Measurements from ENCODE around the gene BTNL8.

BTNL8 gene

GRCh38 chr5:180901319-180902009, 2.5 kb downstream of the BTNL8 start:
- no peaks in the 10 kb centered on the region for H3K4me1 ChIP-seq (ENCODE audit: control insufficient read depth, insufficient read depth, low read depth, low read length)
- H3K23ac ChIP-seq (ENCODE audit: low read length in 2 of 2), result no peak overlapping the region
- H3K79me1 ChIP-seq (replicated peaks; ENCODE audit: low read length, poor library complexity, severe bottlenecking), result no peaks in the 10 kb centered on the region
- H3K18ac ChIP-seq (ENCODE audit: low read depth in 1 of 2, low read length in 2 of 2), result no peak overlapping the region
- no peak overlapping the region for H3K14ac ChIP-seq (ENCODE audit: low read length in 2 of 2)
- no peak overlapping the region for H2BK12ac ChIP-seq (ENCODE audit: low read length in 2 of 2)
- no peak overlapping the region for H2BK15ac ChIP-seq (ENCODE audit: low read depth, poor library complexity, severe bottlenecking)
- no peak overlapping the region for H3K9ac ChIP-seq (ENCODE audit: low read length)
- no peak overlapping the region for H2AK5ac ChIP-seq (ENCODE audit: low read length, severe bottlenecking)
- no peaks in the 10 kb centered on the region for H3K36me3 ChIP-seq (ENCODE audit: control insufficient read depth in 1 of 2, insufficient read depth in 2 of 2, low read depth in 1 of 2, low read length in 2 of 2)
- no peak overlapping the region for H2BK120ac ChIP-seq (ENCODE audit: low read depth, low read length)
- H3K27me3 ChIP-seq (ENCODE audit: control insufficient read depth in 1 of 2, insufficient read depth in 1 of 2, low read length in 2 of 2), result peaks cover 0 to 4% of the 10 kb centered on the region in 2 experiments
- no peak overlapping the region for H3K4ac ChIP-seq (ENCODE audit: low read depth in 1 of 2, low read length in 2 of 2)
- no peaks in the 10 kb centered on the region for H3K9me3 ChIP-seq (ENCODE audit: control insufficient read depth, low read length)
- DNase-seq, result no peak
- no peak overlapping the region for H2AFZ ChIP-seq (ENCODE audit: low read depth, low read length)
- H3K4me2 ChIP-seq (ENCODE audit: low read length, poor library complexity, severe bottlenecking), result no peak overlapping the region
- H3K27ac ChIP-seq (ENCODE audit: low read length, poor library complexity, severe bottlenecking), result no peak overlapping the region
- no peak overlapping the region for H3K4me3 ChIP-seq (ENCODE audit: insufficient read depth in 1 of 2, low read depth in 1 of 2, low read length in 2 of 2)
- no peak overlapping the region for H4K91ac ChIP-seq (ENCODE audit: low read length)
- no peak overlapping the region for H2BK5ac ChIP-seq (ENCODE audit: low read depth, low read length, poor library complexity, severe bottlenecking)
- H4K8ac ChIP-seq (ENCODE audit: low read length), result no peak overlapping the region
- 69% methylated on average over 7 of the region's 7 CpGs for WGBS

GRCh38 chr5:180908400-180908799, 9.4 kb downstream of the BTNL8 start:
- WGBS, result 89% methylated on average over 9 of the region's 9 CpGs
- DNase-seq, result no peak
- H2BK5ac ChIP-seq (ENCODE audit: low read depth, low read length, poor library complexity, severe bottlenecking), result no peak overlapping the region

DNA sequence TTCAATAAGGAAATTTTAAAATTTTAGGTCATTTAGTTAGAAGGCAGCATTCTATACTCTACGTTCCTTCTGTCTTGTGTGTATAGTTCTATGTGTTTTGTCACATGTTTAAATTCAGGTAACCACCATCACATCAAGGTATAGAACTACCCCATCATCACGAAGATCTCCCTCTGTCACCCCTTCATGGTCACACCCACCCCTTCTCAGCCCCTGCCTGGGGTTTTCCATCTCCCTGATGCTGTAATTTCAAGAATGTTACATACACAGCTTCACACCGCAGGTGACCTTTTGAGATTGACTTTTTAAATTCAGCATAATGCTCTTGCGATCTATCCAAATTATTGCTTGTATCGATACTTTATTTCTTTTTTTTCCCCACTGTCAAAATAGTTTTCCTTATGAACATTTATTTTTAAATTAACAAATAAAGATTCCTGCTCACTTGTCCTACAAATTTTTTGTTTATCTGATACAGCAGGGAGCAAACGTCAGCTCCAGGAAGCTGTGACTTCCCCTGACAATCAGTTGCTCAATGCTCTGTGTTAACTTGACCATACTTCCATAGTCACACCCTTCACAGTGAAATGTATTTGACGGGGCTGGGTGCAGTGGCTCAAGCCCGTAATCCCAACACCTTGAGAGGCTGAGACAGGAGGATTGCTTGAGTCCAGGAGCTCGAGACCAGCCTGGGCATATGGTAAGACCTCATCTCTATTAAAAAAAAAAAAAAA, 10.2 kb downstream of the BTNL8 start:
- no peak overlapping the region for H3K4ac ChIP-seq (ENCODE audit: low read depth in 1 of 2, low read length in 2 of 2)
- no peak overlapping the region for H2BK15ac ChIP-seq (ENCODE audit: low read depth, poor library complexity, severe bottlenecking)
- no peaks in the 10 kb centered on the region for H3K27me3 ChIP-seq (ENCODE audit: control insufficient read depth in 1 of 2, insufficient read depth in 1 of 2, low read length in 2 of 2)
- no peak overlapping the region for H3K23ac ChIP-seq (ENCODE audit: low read length in 2 of 2)
- H3K36me3 ChIP-seq (ENCODE audit: control insufficient read depth in 1 of 2, insufficient read depth in 2 of 2, low read depth in 1 of 2, low read length in 2 of 2), result no peaks in the 10 kb centered on the region
- H4K91ac ChIP-seq (ENCODE audit: low read length), result no peak overlapping the region
- H3K9me3 ChIP-seq (ENCODE audit: control insufficient read depth, low read length), result peaks cover 10% of the 10 kb centered on the region
- H3K4me3 ChIP-seq (ENCODE audit: insufficient read depth in 1 of 2, low read depth in 1 of 2, low read length in 2 of 2), result no peak overlapping the region
- H2BK5ac ChIP-seq (ENCODE audit: low read depth, low read length, poor library complexity, severe bottlenecking), result no peak overlapping the region
- no peak overlapping the region for H3K4me2 ChIP-seq (ENCODE audit: low read length, poor library complexity, severe bottlenecking)
- H2AK5ac ChIP-seq (ENCODE audit: low read length, severe bottlenecking), result no peak overlapping the region
- no peak overlapping the region for H3K9ac ChIP-seq (ENCODE audit: low read length)
- no peak overlapping the region for H2BK12ac ChIP-seq (ENCODE audit: low read length in 2 of 2)
- no peak overlapping the region for H3K18ac ChIP-seq (ENCODE audit: low read depth in 1 of 2, low read length in 2 of 2)
- no peak overlapping the region for H2AFZ ChIP-seq (ENCODE audit: low read depth, low read length)
- DNase-seq, result no peak
- WGBS, result 68% methylated on average over 6 of the region's 9 CpGs
- no peak overlapping the region for H3K14ac ChIP-seq (ENCODE audit: low read length in 2 of 2)
- H3K79me1 ChIP-seq (replicated peaks; ENCODE audit: low read length, poor library complexity, severe bottlenecking), result no peaks in the 10 kb centered on the region
- no peaks in the 10 kb centered on the region for H3K4me1 ChIP-seq (ENCODE audit: control insufficient read depth, insufficient read depth, low read depth, low read length)
- H3K27ac ChIP-seq (ENCODE audit: low read length, poor library complexity, severe bottlenecking), result no peak overlapping the region
- no peak overlapping the region for H4K8ac ChIP-seq (ENCODE audit: low read length)
- H2BK120ac ChIP-seq (ENCODE audit: low read depth, low read length), result no peak overlapping the region

More at GRCh38 chr5:180908400-180908799, 9.4 kb downstream of the BTNL8 start:
- Histone ChIP-seq H3K79me1 (replicated peaks; ENCODE audit: low read length, poor library complexity, severe bottlenecking) (no peaks in the 10 kb centered on the region), H3K4me2 (ENCODE audit: low read length, poor library complexity, severe bottlenecking) (no peak overlapping the region), H2AK5ac (ENCODE audit: low read length, severe bottlenecking) (no peak overlapping the region), H3K9me3 (ENCODE audit: control insufficient read depth, low read length) (peaks cover 8% of the 10 kb centered on the region), H3K27ac (ENCODE audit: low read length, poor library complexity, severe bottlenecking) (no peak overlapping the region), H3K9ac (ENCODE audit: low read length) (no peak overlapping the region), H3K4me3 (ENCODE audit: insufficient read depth in 1 of 2, low read depth in 1 of 2, low read length in 2 of 2) (peak overlapping the region in 1 of 2 experiments; percentile 10), H2BK120ac (ENCODE audit: low read depth, low read length) (no peak overlapping the region), H3K36me3 (ENCODE audit: control insufficient read depth in 1 of 2, insufficient read depth in 2 of 2, low read depth in 1 of 2, low read length in 2 of 2) (no peaks in the 10 kb centered on the region), H4K8ac (ENCODE audit: low read length) (no peak overlapping the region), H3K4ac (ENCODE audit: low read depth in 1 of 2, low read length in 2 of 2) (no peak overlapping the region), H4K91ac (ENCODE audit: low read length) (no peak overlapping the region), H2AFZ (ENCODE audit: low read depth, low read length) (no peak overlapping the region), H3K4me1 (ENCODE audit: control insufficient read depth, insufficient read depth, low read depth, low read length) (no peaks in the 10 kb centered on the region), H2BK15ac (ENCODE audit: low read depth, poor library complexity, severe bottlenecking) (no peak overlapping the region), H3K18ac (ENCODE audit: low read depth in 1 of 2, low read length in 2 of 2) (no peak overlapping the region), H3K14ac (ENCODE audit: low read length in 2 of 2) (no peak overlapping the region), H3K27me3 (ENCODE audit: control insufficient read depth in 1 of 2, insufficient read depth in 1 of 2, low read length in 2 of 2) (no peaks in the 10 kb centered on the region), H3K23ac (ENCODE audit: low read length in 2 of 2) (no peak overlapping the region), H2BK12ac (ENCODE audit: low read length in 2 of 2) (no peak overlapping the region)

GRCh38 chr5:180909782-180910181, 10.8 kb downstream of the BTNL8 start:
- Histone ChIP-seq H3K4me2 (ENCODE audit: low read length, poor library complexity, severe bottlenecking) (no peak overlapping the region), H3K9ac (ENCODE audit: low read length) (no peak overlapping the region), H3K9me3 (ENCODE audit: control insufficient read depth, low read length) (peaks cover 10% of the 10 kb centered on the region), H4K8ac (ENCODE audit: low read length) (no peak overlapping the region), H3K14ac (ENCODE audit: low read length in 2 of 2) (no peak overlapping the region), H2BK15ac (ENCODE audit: low read depth, poor library complexity, severe bottlenecking) (no peak overlapping the region), H2BK12ac (ENCODE audit: low read length in 2 of 2) (no peak overlapping the region), H2BK5ac (ENCODE audit: low read depth, low read length, poor library complexity, severe bottlenecking) (no peak overlapping the region), H3K36me3 (ENCODE audit: control insufficient read depth in 1 of 2, insufficient read depth in 2 of 2, low read depth in 1 of 2, low read length in 2 of 2) (no peaks in the 10 kb centered on the region), H3K4me1 (ENCODE audit: control insufficient read depth, insufficient read depth, low read depth, low read length) (no peaks in the 10 kb centered on the region), H3K4ac (ENCODE audit: low read depth in 1 of 2, low read length in 2 of 2) (no peak overlapping the region), H3K18ac (ENCODE audit: low read depth in 1 of 2, low read length in 2 of 2) (no peak overlapping the region), H3K4me3 (ENCODE audit: insufficient read depth in 1 of 2, low read depth in 1 of 2, low read length in 2 of 2) (no peak overlapping the region), H3K23ac (ENCODE audit: low read length in 2 of 2) (no peak overlapping the region), H2AFZ (ENCODE audit: low read depth, low read length) (no peak overlapping the region), H2AK5ac (ENCODE audit: low read length, severe bottlenecking) (no peak overlapping the region), H3K27me3 (ENCODE audit: control insufficient read depth in 1 of 2, insufficient read depth in 1 of 2, low read length in 2 of 2) (no peaks in the 10 kb centered on the region), H4K91ac (ENCODE audit: low read length) (no peak overlapping the region), H3K27ac (ENCODE audit: low read length, poor library complexity, severe bottlenecking) (no peak overlapping the region), H3K79me1 (replicated peaks; ENCODE audit: low read length, poor library complexity, severe bottlenecking) (no peaks in the 10 kb centered on the region), H2BK120ac (ENCODE audit: low read depth, low read length) (no peak overlapping the region)
- 65% methylated on average over 4 of the region's 5 CpGs for WGBS
- DNase-seq, result no peak

Measured in mesenchymal stem cell (in vitro differentiated cells and primary cell).